Heart left ventricle (tissue), 16 donors: ENCODE measurements around the gene PPIF. TPM values are rescaled to one million over a fixed set of nuclear protein-coding genes. Genes with fewer than 3 reads are reported as not detected.

Experiments
- ATAC-seq, 4 donors: fragments of 200-7000 bp; cut with Tn5 transposase; one replicate each; pipeline ENCODE4 v1.9.1; 2020 to 2022; ENCODE audit warnings: moderate library complexity in 4 of 4, mild to moderate bottlenecking in 3 of 4, moderate number of reproducible peaks in 1 of 4
- DNase-seq, 5 donors: peaks; one replicate each; pipeline ENCODE4 v3.0.0-alpha.2; 2020
- H3K27ac ChIP-seq, 12 donors: fragments of 200-600 bp; sonication (generic) in 4 of 12; one replicate each; pipeline versions ENCODE4 v1.5.0 to v1.8.0; 2016 to 2022; ENCODE audit warnings: mild to moderate bottlenecking in 2 of 12
- H3K27me3 ChIP-seq, 9 donors: fragments of 200-600 bp; sonication (generic) in 2 of 9; one replicate each; pipeline versions ENCODE4 v1.5.1 to v1.8.0; 2016 to 2022; ENCODE audit warnings: mild to moderate bottlenecking in 3 of 9
- H3K36me3 ChIP-seq, 9 donors: fragments of 200-600 bp; sonication (generic) in 2 of 9; one replicate each; pipeline versions ENCODE4 v1.5.0 to v1.8.0; 2018 to 2022; ENCODE audit warnings: mild to moderate bottlenecking in 2 of 9
- H3K4me1 ChIP-seq, 12 donors: fragments of 200-600 bp; sonication (generic) in 4 of 12; one replicate each; pipeline versions ENCODE4 v1.5.0 to v1.8.0; 2016 to 2022; ENCODE audit warnings: mild to moderate bottlenecking in 3 of 12
- H3K4me3 ChIP-seq, 12 donors: fragments of 200-600 bp; sonication (generic) in 4 of 12; one replicate each; pipeline versions ENCODE4 v1.5.0 to v1.8.0; 2017 to 2022; ENCODE audit warnings: mild to moderate bottlenecking in 9 of 12, moderate library complexity in 4 of 12
- H3K9me3 ChIP-seq, 12 donors: fragments of 200-600 bp; sonication (generic) in 4 of 12; one replicate each; pipeline versions ENCODE4 v1.5.0 to v1.8.0; 2016 to 2022; ENCODE audit warnings: mild to moderate bottlenecking in 1 of 12
- CTCF ChIP-seq, 12 donors: fragments of 200-600 bp; sonication (generic) in 4 of 12; IDR thresholded peaks; one replicate each; pipeline versions ENCODE4 v1.5.0 to v1.8.0; 2018 to 2022; ENCODE audit warnings: antibody characterized with exemption in 12 of 12, mild to moderate bottlenecking in 5 of 12
- POLR2A ChIP-seq, 2 donors: fragments of 450-650 bp; IDR thresholded peaks; one replicate each; pipeline ENCODE4 v1.6.1; 2017; ENCODE audit warnings: antibody characterized with exemption in 2 of 2, mild to moderate bottlenecking in 2 of 2, moderate library complexity in 2 of 2
- WGBS, 4 donors: extraction: QIAGEN DNeasy Blood & Tissue Kit in 2 of 4; methylation state at CpG; one replicate each; pipeline versions ENCODE4 v1.1.5 to v1.1.7; 2013 to 2018; 5-methylcytosine and 5-hydroxymethylcytosine counted together
- intact Hi-C, 10 donors: fragments of 100-400 bp; cut with DNase I; formaldehyde crosslinking; loops; one replicate each; pipeline versions ENCODE4 v1.11.1 to v1.14.2; 2022
- polyA plus RNA-seq, 2 donors: library from polyadenylated mRNA; stranded (reverse); fragments of 200-250 nt; gene quantifications; one replicate each; pipeline ENCODE4 v1.2.3, GENCODE V29; 2013
- total RNA-seq, 9 donors: library from RNA; depleted of rRNA in 2 of 9; stranded (reverse); fragments of >200 nt in 2 of 9; fragmentation: NEBNext Ultra II Directional in 3 of 9; extraction: Animal tissue kit (Norgen Biotek cat#: 25700) in 3 of 9; gene quantifications; one replicate each; pipeline versions ENCODE4 v1.1.0 to v1.2.4, GENCODE V29; 2016 to 2023
- donor health status: ischemic (EF 13 %, LVEDD 7.1; RV severe dilation, severe dysfunction).
- donor health status: healthy with polysubstance abuse.
- donor health status: DM: no; HTN: yes; CAD: no.
- donor health status: DM: no; HTN: no; CAD: no.
- donor health status: ischemic (EF 25% LVEDD 6.9; RV normal size, moderate dysfunction).
- donor health status: ischemic (EF 25% LVEDD 5.7; RV mildly dilated, moderate dysfunction).
- donor health status: healthy.
- donor health status: DM: yes; HTN: yes; CAD: no.
- donor health status: ischemic (EF 35%, LVEDD 5.7; RV mildly dilated, moderate dysfunction).
- donor health status: nonischemic (EF 11% LVEDD 7.7; RV severe dilation, severe dysfunction).
- donor health status: DM: yes; HTN: yes; CAD: no.
- donor health status: PGD.
- donor health status: ischemic (EF 29% LVEDD 5.4; RV normal size, mild dysfunction).
- donor health status: nonischemic (EF 23%, LVEDD 6.1; RV moderate dilation, normal function).

Gene PPIF
- total and polyA plus RNA-seq, 11 donors, result 82.8 to 193 (median 128) TPM

GRCh38 chr10:79401015-79401921 is 54.0 kb downstream of the PPIF start:
- DNase-seq (peak; percentile 61 to 87 (median 78)), ATAC-seq (peak in 3 of 4 donors; percentile 4 to 12 (median 9))
- intact Hi-C loops, result loop anchor here in 4 of 10 donors (5.0 kb wide), 2 partner anchors 36 to 41 kb away; no protein-coding TSS in a partner anchor
- 65 to 77% (median 69%) methylated on average over 16 to 23 of the region's 23 CpGs for WGBS, 4 donors
- TF ChIP-seq POLR2A (IDR thresholded peaks at IDR 0.05) (no peak), CTCF (IDR thresholded peaks at IDR 0.05) (no peak)
- H3K27ac ChIP-seq, result peak overlapping the region in 10 of 12 donors; percentile 83 to 97 (median 88)
- peaks cover 0 to 10% (median 0%) of the 10 kb centered on the region in 9 donors for H3K36me3 ChIP-seq
- no peaks in the 10 kb centered on the region for H3K9me3 ChIP-seq
- H3K4me1 ChIP-seq, result peaks cover 0 to 100% (median 85%) of the 10 kb centered on the region in 12 donors
- no peaks in the 10 kb centered on the region for H3K27me3 ChIP-seq
- H3K4me3 ChIP-seq, result no peak overlapping the region

GRCh38 chr10:79402625-79402946 is 55.3 kb downstream of the PPIF start:
- Histone ChIP-seq H3K36me3 (peaks cover 0 to 5% (median 0%) of the 10 kb centered on the region in 9 donors), H3K4me3 (no peak overlapping the region), H3K27me3 (no peaks in the 10 kb centered on the region), H3K9me3 (no peaks in the 10 kb centered on the region), H3K4me1 (peaks cover 0 to 100% (median 91%) of the 10 kb centered on the region in 12 donors), H3K27ac (peak overlapping the region in 10 of 12 donors; percentile 83 to 97 (median 88))
- TF ChIP-seq POLR2A (IDR thresholded peaks at IDR 0.05) (no peak), CTCF (IDR thresholded peaks at IDR 0.05) (no peak)
- ATAC-seq (no peak), DNase-seq (no peak)
- 94 to 97% (median 97%) methylated on average over 7 of the region's 7 CpGs for WGBS, 4 donors
- intact Hi-C loops, result loop anchor here in 5 of 10 donors (2.0 to 5.0 kb wide), 3 partner anchors 35 to 42 kb away; partner anchors contain the start of gene ZCCHC24 (in 1 of the 5)

- H3K27me3 ChIP-seq, result no peaks in the 10 kb centered on the region
- peak overlapping the region in 11 of 12 donors; percentile 83 to 97 (median 88) for H3K27ac ChIP-seq
- intact Hi-C loops, result loop anchor here in 5 of 10 donors (2.0 to 5.0 kb wide), 3 partner anchors 34 to 42 kb away; partner anchors contain the start of gene ZCCHC24 (in 1 of the 5)
Observed at GRCh38 chr10:79402951-79403350, 55.7 kb downstream of the PPIF start.

More at GRCh38 chr10:79402951-79403350, 55.7 kb downstream of the PPIF start:
- peak overlapping the region in 2 of 12 donors; percentile 9 to 23 for H3K4me3 ChIP-seq
- H3K9me3 ChIP-seq, result no peaks in the 10 kb centered on the region
- peak in 2 of 5 donors; percentile 21 to 22 for DNase-seq
- H3K4me1 ChIP-seq, result peaks cover 0 to 100% (median 89%) of the 10 kb centered on the region in 12 donors
- 32 to 51% (median 46%) methylated on average over 4 to 8 of the region's 8 CpGs for WGBS, 4 donors
- peaks cover 0 to 5% (median 0%) of the 10 kb centered on the region in 9 donors for H3K36me3 ChIP-seq
- TF ChIP-seq CTCF (IDR thresholded peaks at IDR 0.05), result no peak
- no peak for TF ChIP-seq POLR2A (IDR thresholded peaks at IDR 0.05)
- ATAC-seq, result no peak
